ENCODE measurements around the gene REXO1.

GRCh38 chr19:1871140-1871597 is 22.9 kb upstream of the REXO1 start:
- no peak for TF ChIP-seq POLR2AphosphoS5 (IDR thresholded peaks at IDR 0.05; ENCODE audit: low read depth, low read length)
- TF ChIP-seq POLR2A (IDR thresholded peaks at IDR 0.05; ENCODE audit: low read depth, low read length), result no peak
- no peak for TF ChIP-seq SPI1 (IDR thresholded peaks at IDR 0.05; ENCODE audit: low read depth, low read length)
- no peak for TF ChIP-seq TAF1 (IDR thresholded peaks at IDR 0.05; ENCODE audit: low read depth, low read length)

Data from GM12891 (cell line).